Heart left ventricle (tissue), 13 donors: ENCODE measurements around the gene NR3C1.

ENCODE experiments used
- POLR2A ChIP-seq, 2 donors: fragments of 450-650 bp; IDR thresholded peaks; one replicate each; pipeline ENCODE4 v1.6.1; 2017; ENCODE audit warnings: antibody characterized with exemption in 2 of 2, mild to moderate bottlenecking in 2 of 2, moderate library complexity in 2 of 2
- TF ChIP-seq, protein P1 (sequence below), 12 donors: fragments of 200-600 bp; sonication (generic) in 4 of 12; IDR thresholded peaks; one replicate each; pipeline versions ENCODE4 v1.5.0 to v1.8.0; 2018 to 2022; ENCODE audit warnings: antibody characterized with exemption in 12 of 12, mild to moderate bottlenecking in 5 of 12
- donor health status: ischemic (EF 13 %, LVEDD 7.1; RV severe dilation, severe dysfunction).
- donor health status: DM: no; HTN: yes; CAD: no.
- donor health status: DM: no; HTN: no; CAD: no.
- donor health status: ischemic (EF 25% LVEDD 6.9; RV normal size, moderate dysfunction).
- donor health status: ischemic (EF 25% LVEDD 5.7; RV mildly dilated, moderate dysfunction).
- donor health status: ischemic (EF 35%, LVEDD 5.7; RV mildly dilated, moderate dysfunction).
- donor health status: nonischemic (EF 11% LVEDD 7.7; RV severe dilation, severe dysfunction).
- donor health status: DM: yes; HTN: yes; CAD: no.
- donor health status: PGD.
- donor health status: ischemic (EF 29% LVEDD 5.4; RV normal size, mild dysfunction).
- donor health status: nonischemic (EF 23%, LVEDD 6.1; RV moderate dilation, normal function).

DNA sequence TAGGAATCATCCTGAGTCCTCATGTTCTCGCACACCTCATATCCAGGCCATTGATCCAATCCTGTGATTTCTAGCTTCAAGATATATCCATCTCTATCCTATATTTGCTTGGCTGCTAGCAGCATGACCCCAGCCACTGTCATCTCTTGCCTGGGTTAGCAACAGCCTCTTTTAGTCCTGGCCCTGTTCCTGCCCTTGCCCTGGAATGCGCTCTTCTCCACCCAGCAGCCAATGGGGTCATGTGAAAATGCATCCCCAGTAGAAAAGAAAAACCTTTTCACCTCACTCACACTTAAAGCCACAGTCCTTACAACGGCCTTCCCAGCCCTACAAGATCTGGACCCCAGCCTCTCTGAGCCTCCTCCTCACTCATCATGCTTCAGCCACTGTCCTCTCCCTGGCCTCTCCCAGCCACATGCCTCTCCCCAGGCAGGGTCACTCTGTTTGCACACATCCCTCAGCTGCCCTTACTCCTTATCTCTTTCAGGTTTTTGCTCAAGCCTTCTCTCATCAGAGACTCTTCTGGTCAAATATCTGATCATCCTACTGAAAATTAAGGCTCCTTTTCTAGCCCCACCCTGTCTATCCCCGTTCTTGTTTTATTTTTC is 34.3 kb upstream of the NR3C1 start:
- TF ChIP-seq, protein P1, sequence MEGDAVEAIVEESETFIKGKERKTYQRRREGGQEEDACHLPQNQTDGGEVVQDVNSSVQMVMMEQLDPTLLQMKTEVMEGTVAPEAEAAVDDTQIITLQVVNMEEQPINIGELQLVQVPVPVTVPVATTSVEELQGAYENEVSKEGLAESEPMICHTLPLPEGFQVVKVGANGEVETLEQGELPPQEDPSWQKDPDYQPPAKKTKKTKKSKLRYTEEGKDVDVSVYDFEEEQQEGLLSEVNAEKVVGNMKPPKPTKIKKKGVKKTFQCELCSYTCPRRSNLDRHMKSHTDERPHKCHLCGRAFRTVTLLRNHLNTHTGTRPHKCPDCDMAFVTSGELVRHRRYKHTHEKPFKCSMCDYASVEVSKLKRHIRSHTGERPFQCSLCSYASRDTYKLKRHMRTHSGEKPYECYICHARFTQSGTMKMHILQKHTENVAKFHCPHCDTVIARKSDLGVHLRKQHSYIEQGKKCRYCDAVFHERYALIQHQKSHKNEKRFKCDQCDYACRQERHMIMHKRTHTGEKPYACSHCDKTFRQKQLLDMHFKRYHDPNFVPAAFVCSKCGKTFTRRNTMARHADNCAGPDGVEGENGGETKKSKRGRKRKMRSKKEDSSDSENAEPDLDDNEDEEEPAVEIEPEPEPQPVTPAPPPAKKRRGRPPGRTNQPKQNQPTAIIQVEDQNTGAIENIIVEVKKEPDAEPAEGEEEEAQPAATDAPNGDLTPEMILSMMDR (IDR thresholded peaks at IDR 0.05) = no peak
- TF ChIP-seq POLR2A (IDR thresholded peaks at IDR 0.05) = no peak
